ENCODE results near the gene NUMA1.

Gene NUMA1

GRCh38 chr11:72080326-72081183 is at the start of gene NUMA1, which contains the start of gene LRRC51:
TSS of gene NUMA1 (minus strand) at chr11:72080542. CDS start at chr11:72035943, 44,599 bp downstream.
TSS of gene LRRC51 (plus strand) at chr11:72080850. CDS start at chr11:72089084, 8,234 bp downstream.
- H3K27me3 Mint-ChIP-seq: no peaks in the 10 kb centered on the region
- H3K27ac Mint-ChIP-seq: peak within 1 kb of the TSS; percentile 97
- peaks cover 3% of the 10 kb centered on the region for H3K36me3 Mint-ChIP-seq (ENCODE audit: low read depth)
- H3K4me1 Mint-ChIP-seq (ENCODE audit: low read depth): peaks cover 45% of the 10 kb centered on the region
- H3K4me3 Mint-ChIP-seq: peak within 1 kb of the TSS; percentile 85
- H3K9me3 Mint-ChIP-seq: no peaks in the 10 kb centered on the region

GRCh38 chr11:72129381-72129780 is 49.0 kb upstream of the NUMA1 start:
- Mint-ChIP-seq H3K27me3 (peaks cover 18% of the 10 kb centered on the region), H3K4me1 (ENCODE audit: low read depth) (no peaks in the 10 kb centered on the region), H3K4me3 (no peak overlapping the region), H3K36me3 (ENCODE audit: low read depth) (peaks cover 15% of the 10 kb centered on the region), H3K9me3 (peaks cover 14% of the 10 kb centered on the region), H3K27ac (no peak overlapping the region)

- Mint-ChIP-seq H3K27me3 (peaks cover 15% of the 10 kb centered on the region), H3K4me1 (ENCODE audit: low read depth) (no peaks in the 10 kb centered on the region), H3K27ac (no peak overlapping the region), H3K36me3 (ENCODE audit: low read depth) (peaks cover 15% of the 10 kb centered on the region), H3K4me3 (no peak overlapping the region), H3K9me3 (peaks cover 14% of the 10 kb centered on the region)
Measured at GRCh38 chr11:72127923-72128322, 47.6 kb upstream of the NUMA1 start.

GRCh38 chr11:72125956-72126355 is 45.6 kb upstream of the NUMA1 start:
- H3K36me3 Mint-ChIP-seq (ENCODE audit: low read depth): peaks cover 15% of the 10 kb centered on the region
- H3K4me3 Mint-ChIP-seq: no peak overlapping the region
- H3K4me1 Mint-ChIP-seq (ENCODE audit: low read depth): no peaks in the 10 kb centered on the region
- no peak overlapping the region for H3K27ac Mint-ChIP-seq
- peaks cover 9% of the 10 kb centered on the region for H3K27me3 Mint-ChIP-seq
- peaks cover 14% of the 10 kb centered on the region for H3K9me3 Mint-ChIP-seq

- peaks cover 11% of the 10 kb centered on the region for H3K9me3 Mint-ChIP-seq
- H3K36me3 Mint-ChIP-seq (ENCODE audit: low read depth): peaks cover 11% of the 10 kb centered on the region
- peaks cover 9% of the 10 kb centered on the region for H3K27me3 Mint-ChIP-seq
- H3K27ac Mint-ChIP-seq: no peak overlapping the region
- no peaks in the 10 kb centered on the region for H3K4me1 Mint-ChIP-seq (ENCODE audit: low read depth)
- no peak overlapping the region for H3K4me3 Mint-ChIP-seq
Measured at GRCh38 chr11:72124046-72124445, 43.7 kb upstream of the NUMA1 start.

- H3K27ac Mint-ChIP-seq: no peak overlapping the region
- no peaks in the 10 kb centered on the region for H3K4me1 Mint-ChIP-seq (ENCODE audit: low read depth)
- H3K27me3 Mint-ChIP-seq: peaks cover 8% of the 10 kb centered on the region
- peaks cover 4% of the 10 kb centered on the region for H3K36me3 Mint-ChIP-seq (ENCODE audit: low read depth)
- H3K9me3 Mint-ChIP-seq: peaks cover 4% of the 10 kb centered on the region
- no peak overlapping the region for H3K4me3 Mint-ChIP-seq
Measured at GRCh38 chr11:72123117-72123653, 42.8 kb upstream of the NUMA1 start.

DNA sequence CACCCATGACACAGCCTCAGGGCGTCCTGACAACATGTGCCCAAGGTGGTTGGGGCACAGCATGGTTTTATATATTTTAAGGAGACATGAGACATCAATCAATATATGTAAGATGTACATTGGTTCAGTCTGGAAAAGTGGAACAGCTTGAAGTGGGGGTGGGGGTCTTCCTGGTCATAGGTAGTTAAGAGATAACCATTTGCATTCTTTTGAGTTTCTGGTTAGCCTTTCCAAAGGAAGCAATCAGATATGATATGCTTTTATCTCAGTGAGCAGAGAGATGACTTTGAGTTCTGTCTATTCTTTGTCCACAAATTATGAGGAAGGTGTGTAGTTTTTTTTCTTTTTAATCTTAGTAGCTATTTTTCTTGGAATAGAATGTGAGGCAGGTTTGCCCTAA is 42.3 kb upstream of the NUMA1 start:
- Mint-ChIP-seq H3K27me3 (peaks cover 10% of the 10 kb centered on the region), H3K36me3 (ENCODE audit: low read depth) (peaks cover under 1% of the 10 kb centered on the region), H3K27ac (no peak overlapping the region), H3K4me1 (ENCODE audit: low read depth) (no peaks in the 10 kb centered on the region), H3K9me3 (peaks cover under 1% of the 10 kb centered on the region), H3K4me3 (no peak overlapping the region)

GRCh38 chr11:72120930-72121329 is 40.6 kb upstream of the NUMA1 start:
- Mint-ChIP-seq H3K4me1 (ENCODE audit: low read depth) (no peaks in the 10 kb centered on the region), H3K9me3 (no peaks in the 10 kb centered on the region), H3K4me3 (no peak overlapping the region), H3K36me3 (ENCODE audit: low read depth) (no peaks in the 10 kb centered on the region), H3K27me3 (peaks cover 11% of the 10 kb centered on the region), H3K27ac (no peak overlapping the region)

GRCh38 chr11:72119198-72119597 is 38.9 kb upstream of the NUMA1 start:
- H3K9me3 Mint-ChIP-seq: no peaks in the 10 kb centered on the region
- no peak overlapping the region for H3K4me3 Mint-ChIP-seq
- no peaks in the 10 kb centered on the region for H3K4me1 Mint-ChIP-seq (ENCODE audit: low read depth)

GRCh38 chr11:72116019-72116755 is 35.8 kb upstream of the NUMA1 start:
- Mint-ChIP-seq H3K9me3 (no peaks in the 10 kb centered on the region), H3K27ac (no peak overlapping the region), H3K4me3 (no peak overlapping the region), H3K4me1 (ENCODE audit: low read depth) (peaks cover 18% of the 10 kb centered on the region), H3K36me3 (ENCODE audit: low read depth) (no peaks in the 10 kb centered on the region), H3K27me3 (peaks cover 11% of the 10 kb centered on the region)

More at GRCh38 chr11:72119198-72119597, 38.9 kb upstream of the NUMA1 start:
- Mint-ChIP-seq H3K36me3 (ENCODE audit: low read depth) (no peaks in the 10 kb centered on the region), H3K27me3 (peaks cover 11% of the 10 kb centered on the region), H3K27ac (no peak overlapping the region)

DNA sequence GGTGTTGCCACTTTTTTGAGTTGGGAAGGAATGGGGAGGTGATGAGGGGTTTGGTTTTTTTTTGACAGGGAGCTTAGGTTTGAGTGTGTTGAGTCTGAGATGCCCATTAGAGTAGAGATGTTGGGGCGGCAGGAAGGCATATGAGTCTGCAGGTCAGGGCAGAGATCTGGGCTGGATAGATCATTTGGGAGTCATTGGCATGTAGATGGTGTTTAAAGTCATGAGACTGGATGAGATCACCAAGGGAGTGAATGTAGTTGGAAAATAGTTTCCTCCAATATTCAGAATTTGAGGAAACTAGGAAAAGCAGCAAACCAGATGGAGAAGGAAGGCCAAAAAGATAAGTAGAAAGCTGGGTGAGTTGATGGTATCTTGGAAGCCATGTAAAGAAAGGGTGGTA is 34.2 kb upstream of the NUMA1 start:
- Mint-ChIP-seq H3K27me3 (peaks cover 7% of the 10 kb centered on the region), H3K4me1 (ENCODE audit: low read depth) (peaks cover 20% of the 10 kb centered on the region), H3K36me3 (ENCODE audit: low read depth) (peaks cover 5% of the 10 kb centered on the region), H3K27ac (no peak overlapping the region), H3K4me3 (no peak overlapping the region), H3K9me3 (no peaks in the 10 kb centered on the region)

GRCh38 chr11:72112978-72113808 is 32.9 kb upstream of the NUMA1 start:
- H3K4me3 Mint-ChIP-seq: peak overlapping the region; percentile 96
- H3K27ac Mint-ChIP-seq: peak overlapping the region; percentile 100
- H3K36me3 Mint-ChIP-seq (ENCODE audit: low read depth): peaks cover 5% of the 10 kb centered on the region
- no peaks in the 10 kb centered on the region for H3K9me3 Mint-ChIP-seq
- peaks cover 20% of the 10 kb centered on the region for H3K4me1 Mint-ChIP-seq (ENCODE audit: low read depth)
- H3K27me3 Mint-ChIP-seq: peaks cover 3% of the 10 kb centered on the region

GRCh38 chr11:72112143-72112977 is 32.0 kb upstream of the NUMA1 start, which contains the start of gene ANAPC15:
TSS of gene ANAPC15 (minus strand) at chr11:72112695. CDS start at chr11:72111276, 1,419 bp downstream.
- Mint-ChIP-seq H3K27me3 (no peaks in the 10 kb centered on the region), H3K9me3 (no peaks in the 10 kb centered on the region), H3K36me3 (ENCODE audit: low read depth) (peaks cover 5% of the 10 kb centered on the region), H3K27ac (peak within 1 kb of the TSS; percentile 100), H3K4me3 (peak within 1 kb of the TSS; percentile 96), H3K4me1 (ENCODE audit: low read depth) (peaks cover 20% of the 10 kb centered on the region)
